T-helper 9 cell (primary cell): ENCODE measurements around the gene RNASET2.

Experiments
- DNase-seq: peaks from one replicate; pipeline ENCODE4 v3.0.0-alpha.2; 2020

RNASET2 gene

GRCh38 chr6:166944666-166945256 is 11.6 kb downstream of the RNASET2 start:
- no peak for DNase-seq

- peak; percentile 42 for DNase-seq
Measured at GRCh38 chr6:166942393-166943168, 13.8 kb downstream of the RNASET2 start.

GRCh38 chr6:166940643-166941068 is 15.7 kb downstream of the RNASET2 start:
- DNase-seq, result no peak

GRCh38 chr6:166939894-166940293 is 16.5 kb downstream of the RNASET2 start:
- no peak for DNase-seq

- no peak for DNase-seq
Measured at GRCh38 chr6:166939345-166939744, 17.0 kb downstream of the RNASET2 start.

GRCh38 chr6:166938704-166939103 is 17.6 kb downstream of the RNASET2 start:
- no peak for DNase-seq

- no peak for DNase-seq
Measured at GRCh38 chr6:166938150-166938549, 18.2 kb downstream of the RNASET2 start.

- DNase-seq, result no peak
Measured at GRCh38 chr6:166937746-166938145, 18.6 kb downstream of the RNASET2 start.

GRCh38 chr6:166936079-166936787 is 20.1 kb downstream of the RNASET2 start:
- no peak for DNase-seq

GRCh38 chr6:166935353-166935752 is 21.0 kb downstream of the RNASET2 start:
- DNase-seq, result no peak

- no peak for DNase-seq
Measured at GRCh38 chr6:166934174-166934573, 22.2 kb downstream of the RNASET2 start.

GRCh38 chr6:166933396-166933795 is 23.0 kb downstream of the RNASET2 start:
- no peak for DNase-seq

- DNase-seq, result no peak
Measured at GRCh38 chr6:166932616-166933015, 23.7 kb downstream of the RNASET2 start.

- no peak for DNase-seq
Measured at GRCh38 chr6:166932116-166932515, 24.2 kb downstream of the RNASET2 start.

- no peak for DNase-seq
Measured at GRCh38 chr6:166931426-166931970, 24.9 kb downstream of the RNASET2 start.

- no peak for DNase-seq
Measured at GRCh38 chr6:166930354-166930891, 25.9 kb downstream of the RNASET2 start.

GRCh38 chr6:166929542-166930189 is 26.7 kb downstream of the RNASET2 start:
- no peak for DNase-seq

- DNase-seq, result no peak
Measured at GRCh38 chr6:166928644-166929541, 27.5 kb downstream of the RNASET2 start.

GRCh38 chr6:166927935-166928643 is 28.3 kb downstream of the RNASET2 start:
- no peak for DNase-seq

GRCh38 chr6:166927240-166927934 is 29.0 kb downstream of the RNASET2 start:
- DNase-seq, result no peak
